ENCODE data around the gene OTOA.
"Not testable (repeated sequence)": the region's sequence is repeated elsewhere in the genome, so short reads cannot be mapped to it uniquely, and the experiment has no call there.

Gene OTOA

DNA sequence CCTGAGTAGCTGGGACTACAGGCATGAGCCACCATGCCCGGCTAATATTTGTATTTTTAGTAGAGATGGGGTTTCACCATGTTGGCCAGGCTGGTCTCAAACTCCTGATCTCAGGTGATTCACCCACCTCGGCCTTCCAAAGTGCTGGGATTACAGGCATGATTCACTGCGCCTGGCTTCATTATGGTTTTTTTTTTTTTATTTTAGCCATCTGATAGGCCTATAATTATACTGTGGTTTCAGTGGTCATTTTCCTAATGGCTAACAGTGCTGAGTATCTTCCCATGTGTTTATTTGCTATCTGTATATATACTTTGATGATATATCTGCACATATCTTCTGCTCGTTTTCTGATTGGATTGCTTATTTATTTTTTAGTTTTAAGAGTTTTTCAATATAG is 10.7 kb downstream of the OTOA start:
- not testable (repeated sequence) for DNase-seq (ENCODE audit: low read depth)

DNA sequence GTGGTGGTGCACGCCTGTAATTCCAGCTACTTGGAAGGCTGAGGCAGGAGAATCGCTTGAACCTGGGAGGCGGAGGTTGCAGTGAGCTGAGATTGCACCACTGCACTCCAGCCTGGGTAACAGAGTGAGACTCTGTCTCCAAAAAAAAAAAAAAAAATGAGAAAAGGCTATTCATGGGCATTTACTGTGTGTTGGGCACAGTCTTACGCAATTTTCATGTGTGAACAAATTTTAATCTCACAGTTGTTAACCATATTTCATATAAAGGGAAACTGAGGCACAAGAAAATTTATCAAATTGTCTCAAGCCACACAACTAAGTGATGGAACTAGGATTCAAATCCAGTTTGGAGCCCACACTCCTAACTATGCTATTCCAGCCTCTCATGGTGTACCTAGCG is 16.9 kb downstream of the OTOA start:
- not testable (repeated sequence) for DNase-seq (ENCODE audit: low read depth)

- DNase-seq (ENCODE audit: low read depth) = no peak
Observed at GRCh38 chr16:21683184-21683583, 19.4 kb downstream of the OTOA start.

DNA sequence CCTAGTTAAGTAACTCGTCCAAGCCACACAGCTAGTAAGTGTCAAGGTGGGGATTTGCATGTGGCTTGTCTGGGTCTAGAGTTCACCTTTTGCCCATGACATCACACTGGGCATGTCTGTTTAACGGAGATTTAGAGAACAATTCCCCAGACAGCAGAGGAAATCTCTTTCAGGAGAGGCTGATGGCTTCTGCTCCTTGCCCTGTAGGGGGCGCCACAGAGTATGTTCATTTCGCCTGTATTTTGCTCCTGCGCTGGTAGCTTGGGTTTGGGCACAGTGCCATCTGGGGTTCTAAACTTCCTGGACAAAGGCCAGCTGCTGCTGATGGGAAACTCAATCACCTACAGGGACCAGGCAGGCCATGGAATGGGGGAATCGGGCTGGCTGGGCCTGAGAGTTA is 20.4 kb downstream of the OTOA start:
- DNase-seq (ENCODE audit: low read depth) = no peak

- DNase-seq (ENCODE audit: low read depth) = no peak
Observed at GRCh38 chr16:21685034-21685455, 21.3 kb downstream of the OTOA start.

DNA sequence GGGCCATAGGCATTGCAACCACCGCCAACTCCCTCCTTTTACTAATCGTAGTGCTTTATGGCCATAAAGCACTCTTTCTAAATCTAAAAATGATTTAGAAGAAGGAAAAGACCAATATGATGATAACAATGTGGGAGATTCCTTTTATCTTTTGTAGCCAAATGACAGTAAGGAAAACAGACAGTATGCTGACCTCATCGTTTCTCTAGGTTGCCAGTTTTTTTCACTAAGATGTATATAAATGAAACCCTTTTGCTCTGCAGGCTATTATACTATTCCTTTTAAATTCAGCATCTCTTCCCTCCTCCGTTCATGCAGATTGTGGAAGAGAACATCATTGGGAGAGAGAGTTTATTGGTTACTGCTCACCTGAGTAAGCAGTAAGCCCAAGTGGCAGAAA is 25.3 kb downstream of the OTOA start:
- DNase-seq (ENCODE audit: low read depth) = no peak

DNA sequence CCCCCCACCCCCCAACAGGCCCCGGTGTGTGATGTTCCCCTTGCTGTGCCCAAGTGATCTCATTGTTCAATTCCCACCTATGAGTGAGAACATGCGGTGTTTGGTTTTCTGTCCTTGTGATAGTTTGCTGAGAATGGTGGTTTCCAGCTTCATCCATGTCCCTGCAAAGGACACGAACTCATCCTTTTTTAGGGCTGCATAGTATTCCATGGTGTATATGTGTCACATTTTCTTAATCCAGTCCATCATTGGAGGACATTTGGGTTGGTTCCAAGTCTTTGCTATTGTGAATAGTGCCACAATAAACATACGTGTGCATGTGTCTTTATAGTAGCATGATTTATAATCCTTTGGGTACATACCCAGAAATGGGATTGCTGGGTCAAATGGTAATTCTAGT is 27.2 kb downstream of the OTOA start:
- DNase-seq (ENCODE audit: low read depth) = not testable (repeated sequence)

DNA sequence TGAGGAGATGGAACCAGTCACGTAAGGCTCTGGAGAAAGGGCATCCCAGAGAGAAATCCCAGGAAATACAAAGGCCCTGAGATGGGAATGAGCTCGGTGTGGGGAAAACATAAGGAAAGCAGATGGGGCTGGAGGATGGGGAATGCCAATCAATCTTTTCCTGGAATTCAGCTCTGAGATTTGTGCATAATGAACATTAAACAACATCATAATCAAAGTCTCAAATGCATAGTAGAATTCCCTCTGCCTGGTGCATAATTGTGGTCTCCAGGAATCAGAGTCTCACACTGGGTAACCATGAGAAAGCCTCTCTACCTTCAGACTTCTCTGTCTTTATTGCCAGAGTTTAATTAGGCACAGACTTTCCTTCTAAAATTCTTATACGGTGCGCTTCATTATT is 30.8 kb downstream of the OTOA start:
- DNase-seq (ENCODE audit: low read depth) = no peak

GRCh38 chr16:21697032-21697431 is 33.3 kb downstream of the OTOA start:
- no peak for DNase-seq (ENCODE audit: low read depth)

DNA sequence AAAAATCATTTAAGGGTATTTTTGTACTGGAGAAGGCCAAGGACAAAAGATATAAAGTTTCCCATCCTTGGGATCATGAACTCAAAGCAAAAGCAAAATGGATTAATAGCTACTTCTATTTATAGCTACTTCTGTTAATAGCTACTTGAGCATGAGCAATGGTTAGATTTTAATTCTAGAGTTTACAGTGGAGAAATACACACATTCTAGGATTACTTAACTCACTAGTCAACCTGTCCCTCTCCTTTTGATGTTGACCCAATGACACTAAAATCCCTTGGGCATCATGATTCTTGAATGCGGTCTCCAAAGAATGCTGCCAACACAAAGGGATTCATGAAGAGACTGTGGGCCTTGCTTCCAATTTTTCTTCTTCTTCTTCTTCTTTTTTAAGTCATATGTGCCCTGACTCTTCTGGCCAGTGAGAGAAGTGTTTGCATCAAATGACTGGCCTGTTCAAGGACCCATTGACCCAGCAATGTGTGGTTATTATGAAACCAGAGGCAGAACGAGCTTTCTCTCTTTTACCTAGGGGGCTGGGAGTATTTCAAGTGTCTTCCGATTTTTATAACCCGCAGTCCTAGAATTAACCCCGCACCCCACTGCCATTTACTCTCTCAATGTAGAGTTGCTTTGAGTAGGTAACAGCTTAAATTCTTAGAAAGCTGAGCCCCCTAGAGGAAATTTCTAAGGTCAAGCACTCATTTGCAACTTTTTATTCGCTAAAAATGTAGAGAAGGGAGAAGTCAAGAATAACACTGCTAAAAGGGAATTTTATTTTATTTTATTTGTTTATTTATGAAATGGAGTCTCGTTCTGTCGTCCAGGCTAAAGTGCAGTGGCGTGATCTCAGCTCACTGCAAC is 34.6 kb downstream of the OTOA start:
- DNase-seq (ENCODE audit: low read depth) = no peak

DNA sequence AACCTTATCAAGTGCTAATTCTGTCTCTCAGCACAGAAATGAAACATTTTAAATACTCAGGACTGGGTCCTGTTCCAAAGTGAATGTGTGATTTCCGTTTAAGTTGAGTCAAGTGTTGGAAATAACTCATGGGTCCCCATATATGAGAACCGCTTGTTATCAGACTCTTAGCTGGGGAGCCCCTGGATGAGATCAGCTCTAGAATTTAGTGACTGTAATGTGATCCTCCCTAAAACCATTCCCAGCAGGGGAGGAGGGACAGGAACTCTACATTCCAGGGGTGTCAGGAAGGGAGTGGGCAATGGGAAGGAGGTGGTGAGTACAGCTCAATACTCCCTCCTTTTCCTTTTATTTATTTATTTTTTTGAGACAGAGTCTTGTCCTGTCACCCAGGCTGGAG is 37.5 kb downstream of the OTOA start:
- no peak for DNase-seq (ENCODE audit: low read depth)

DNA sequence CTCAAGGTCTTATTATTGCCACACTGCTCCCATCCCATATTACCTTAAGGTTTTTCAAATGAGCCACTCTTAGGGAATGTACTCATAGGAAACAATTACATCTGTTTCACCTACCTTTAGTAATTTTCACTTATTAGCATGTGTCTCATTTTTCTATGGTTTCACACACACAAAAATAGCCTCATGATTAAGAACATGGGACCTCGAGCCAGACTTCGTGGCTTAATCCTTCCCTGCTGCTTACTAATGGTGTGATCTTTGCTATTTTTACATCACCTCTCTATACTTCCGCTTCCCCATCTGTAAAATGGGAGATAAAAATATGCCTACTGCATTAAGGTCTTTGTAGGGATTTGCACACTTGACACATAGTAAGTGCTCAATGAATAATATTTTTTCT is 38.5 kb downstream of the OTOA start:
- no peak for DNase-seq (ENCODE audit: low read depth)

- no peak for DNase-seq (ENCODE audit: low read depth)
Observed at GRCh38 chr16:21703156-21703555, 39.4 kb downstream of the OTOA start.

DNA sequence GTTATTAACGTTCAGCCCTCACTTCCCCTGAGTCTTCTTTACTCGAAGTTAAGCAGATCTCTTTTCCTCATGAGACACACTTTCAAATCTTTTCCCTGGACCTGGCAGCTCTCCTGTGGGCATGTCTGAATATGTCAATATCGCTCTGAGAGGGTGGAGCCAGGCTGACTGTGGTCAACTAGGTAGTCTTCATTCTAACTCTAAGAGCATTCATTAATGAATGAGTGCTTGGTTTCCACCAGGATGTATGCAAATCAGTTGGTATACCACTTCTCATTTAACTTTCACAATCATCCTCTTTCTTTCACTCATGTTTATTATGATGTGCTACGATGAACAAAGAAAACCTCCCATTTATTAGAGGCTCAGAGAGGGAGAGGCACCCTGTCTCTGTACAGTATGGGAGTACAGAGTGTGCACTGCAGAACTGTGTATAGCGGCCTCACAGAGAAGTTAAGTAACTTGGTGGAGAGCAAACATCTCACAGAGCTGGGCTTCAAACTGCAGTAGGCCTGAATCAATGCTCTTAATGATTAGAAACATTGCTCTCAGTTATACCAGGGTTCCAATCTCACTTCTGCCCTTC is 39.9 kb downstream of the OTOA start:
- no peak for DNase-seq (ENCODE audit: low read depth)

- no peak for DNase-seq (ENCODE audit: low read depth)
Observed at GRCh38 chr16:21704266-21704665, 40.5 kb downstream of the OTOA start.

DNA sequence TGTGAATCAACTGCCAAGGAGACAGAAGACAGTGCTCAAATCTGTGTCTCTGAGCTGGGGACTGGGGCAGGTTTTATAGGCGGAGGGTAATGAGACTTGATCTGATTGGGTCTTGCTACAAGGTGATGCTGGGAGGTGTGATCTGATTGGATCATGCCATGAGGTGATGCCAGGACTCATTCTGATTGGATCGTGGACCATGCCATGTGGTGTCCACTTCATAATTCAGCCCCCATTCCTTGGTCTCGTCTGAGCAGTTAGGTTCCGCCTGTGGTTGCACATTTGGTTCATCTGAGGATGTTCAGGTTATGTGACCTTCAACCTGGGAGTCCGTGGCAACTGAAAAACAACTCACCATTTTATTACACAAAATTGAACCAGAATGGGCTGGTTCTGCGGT is 41.0 kb downstream of the OTOA start:
- no peak for DNase-seq (ENCODE audit: low read depth)

DNA sequence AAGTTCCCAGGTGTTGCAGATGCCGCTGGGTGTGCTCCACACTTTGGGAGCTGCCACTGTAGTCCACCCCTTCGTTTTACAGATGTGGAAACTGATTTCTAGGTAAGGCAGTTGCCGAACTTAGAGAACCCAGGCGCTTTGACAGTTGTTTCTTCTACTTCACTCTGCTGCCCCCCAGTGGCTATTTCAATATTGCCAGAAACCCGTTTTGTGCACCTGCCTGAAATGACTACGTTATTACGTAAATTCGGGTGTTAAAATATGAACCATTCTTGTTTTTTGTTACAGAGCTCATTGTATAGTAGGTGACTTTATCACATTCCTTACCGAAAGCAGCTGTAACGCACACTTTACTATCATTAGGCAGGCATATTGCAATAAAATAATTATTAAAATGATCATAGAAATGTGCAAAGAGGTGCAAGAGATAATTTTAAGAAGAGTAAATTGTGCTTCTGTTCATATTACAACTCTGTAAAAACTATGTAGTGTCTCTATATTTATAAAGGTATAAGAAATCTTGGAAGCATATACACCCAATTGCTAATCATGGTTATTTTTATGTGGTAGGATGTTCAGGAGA is 44.9 kb downstream of the OTOA start:
- DNase-seq (ENCODE audit: low read depth) = peak; percentile 30

DNA sequence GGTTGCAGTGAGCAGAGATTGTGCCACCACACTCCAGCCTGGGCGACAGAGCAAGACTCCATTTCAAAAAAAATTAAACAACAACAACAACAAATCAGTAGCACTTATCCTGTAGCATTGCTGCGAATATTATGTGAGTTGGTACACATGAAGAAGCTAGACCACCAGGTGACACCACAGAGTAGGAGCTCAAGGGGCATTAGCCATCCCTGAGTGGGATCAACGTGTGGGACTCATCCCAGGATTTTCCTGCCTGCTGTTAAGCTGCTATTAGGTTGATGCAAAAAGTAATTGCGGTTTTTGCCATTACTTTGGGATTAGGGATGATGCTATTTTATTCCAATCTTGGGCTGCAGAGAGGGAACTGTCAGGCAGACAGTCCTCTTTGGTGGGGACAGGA is 47.2 kb downstream of the OTOA start:
- no peak for DNase-seq (ENCODE audit: low read depth)

GRCh38 chr16:21713549-21714368 is 50.0 kb downstream of the OTOA start:
- no peak for DNase-seq (ENCODE audit: low read depth)

- not testable (repeated sequence) for DNase-seq (ENCODE audit: low read depth)
Observed at GRCh38 chr16:21714369-21714618, 50.5 kb downstream of the OTOA start.

GRCh38 chr16:21717608-21718007 is 53.8 kb downstream of the OTOA start:
- DNase-seq (ENCODE audit: low read depth) = no peak

DNA sequence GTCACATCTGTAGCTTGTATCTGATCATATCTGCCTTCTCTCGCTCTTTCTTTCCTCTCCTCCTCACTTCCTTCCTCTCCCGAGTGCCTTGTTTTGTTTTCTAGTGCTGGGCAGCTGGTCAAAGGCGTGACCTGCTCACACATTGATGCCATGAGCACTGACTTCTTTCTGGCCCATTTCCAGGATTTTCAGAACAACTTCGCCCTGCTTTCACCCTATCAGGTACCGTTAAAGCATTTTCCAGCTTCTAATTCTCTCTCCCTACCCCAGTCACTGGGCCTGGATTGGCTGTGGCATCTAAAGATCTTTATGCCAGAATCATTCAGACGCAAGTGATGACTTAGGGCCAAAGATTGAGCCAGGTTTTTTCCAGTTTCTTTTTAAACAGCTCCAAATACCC is 55.5 kb downstream of the OTOA start:
- DNase-seq (ENCODE audit: low read depth) = no peak

DNA sequence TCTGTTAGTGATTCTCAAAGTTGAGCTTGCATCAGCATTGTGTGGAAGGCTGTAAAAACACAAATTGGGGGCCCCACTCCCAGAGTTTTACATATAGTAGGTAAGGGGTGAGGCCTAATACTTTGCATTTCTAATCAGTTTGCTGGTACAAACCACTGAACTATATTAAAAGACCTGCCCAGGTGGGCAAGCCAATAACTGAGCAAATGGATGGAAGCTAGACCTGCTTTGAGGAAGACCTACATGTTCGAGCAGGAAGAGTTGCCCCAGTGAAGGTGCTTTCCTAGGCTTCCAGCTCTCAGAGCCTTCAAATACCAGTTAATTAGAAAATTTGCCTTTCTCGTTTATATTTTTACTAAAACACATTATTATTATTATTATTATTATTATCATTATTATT is 56.8 kb downstream of the OTOA start:
- DNase-seq (ENCODE audit: low read depth) = no peak
